Left lung (tissue), 14 donors: ENCODE results near the gene TAL1. TPM values are rescaled to one million over a fixed set of nuclear protein-coding genes. Genes with fewer than 3 reads are reported as not detected.
"Not testable (repeated sequence)": the region's sequence is repeated elsewhere in the genome, so short reads cannot be mapped to it uniquely, and the experiment has no call there.

Experiments used
- ATAC-seq: fragments of 200-7000 bp; cut with Tn5 transposase; one replicate; pipeline ENCODE4 v1.9.1; 2020; ENCODE audit warnings: moderate library complexity
- DNase-seq, 4 donors: peaks; one replicate each; pipeline ENCODE4 v3.0.0-alpha.2; 2013 to 2020
- H3K27ac ChIP-seq, 2 donors: fragments of 200-600 bp; sonication (generic) in 1 of 2; one replicate each; pipeline versions ENCODE4 v1.5.0 to v1.8.0; 2020 to 2021
- H3K27me3 ChIP-seq, 2 donors: fragments of 200-600 bp; sonication (generic) in 1 of 2; one replicate each; pipeline versions ENCODE4 v1.5.0 to v1.8.0; 2020 to 2021
- H3K36me3 ChIP-seq, 2 donors: fragments of 200-600 bp; sonication (generic) in 1 of 2; one replicate each; pipeline versions ENCODE4 v1.5.0 to v1.8.0; 2020 to 2021
- H3K4me1 ChIP-seq, 2 donors: fragments of 200-600 bp; one replicate each; pipeline ENCODE4 v1.8.0; 2021
- H3K4me3 ChIP-seq, 2 donors: fragments of 200-600 bp; sonication (generic) in 1 of 2; one replicate each; pipeline versions ENCODE4 v1.5.0 to v1.8.0; 2020 to 2021; ENCODE audit warnings: mild to moderate bottlenecking in 1 of 2
- H3K9me3 ChIP-seq, 2 donors: fragments of 200-600 bp; sonication (generic) in 1 of 2; one replicate each; pipeline versions ENCODE4 v1.5.0 to v1.8.0; 2020 to 2021
- CTCF ChIP-seq, 2 donors: fragments of 200-600 bp; sonication (generic) in 1 of 2; IDR thresholded peaks; one replicate each; pipeline versions ENCODE4 v1.5.0 to v1.8.0; 2021; ENCODE audit warnings: antibody characterized with exemption in 2 of 2
- intact Hi-C, 2 donors: fragments of 100-400 bp; cut with DNase I; formaldehyde crosslinking; loops; one replicate each; pipeline versions ENCODE4 v1.11.2 to v1.14.2; 2022
- long read RNA-seq, 12 donors: library from polyadenylated mRNA in 2 of 12; unstranded in 2 of 12; transcript quantifications; one replicate each; pipeline ENCODE4 v2.0.0 and lab custom pipeline, GENCODE V29; 2019 to 2026
- polyA plus RNA-seq, 6 donors: library from polyadenylated mRNA; unstranded; fragments of 120-200 nt; gene quantifications; one replicate each; pipeline ENCODE4 v1.2.1, GENCODE V29; 2013; ENCODE audit not compliant: insufficient read length in 6 of 6
- total RNA-seq, 2 donors: library from RNA; stranded (reverse); fragmentation: NEBNext Ultra II Directional; extraction: Animal tissue kit (Norgen Biotek cat#: 25700); gene quantifications; one replicate each; pipeline ENCODE4 v1.2.1, GENCODE V29; 2021
- donor health status: DM: no; HTN: yes; CAD: no.
- donor health status: DM: no; HTN: no; CAD: no.

Gene TAL1
- 1 to 10 TPM; 8.4 to 9.7 TPM for total RNA-seq
- 10 to 100 TPM in 3 of 6 donors, 1 to 10 TPM in 3; 8.6 to 13.3 (median 9.8) TPM for polyA plus RNA-seq
- long read RNA-seq, donor 1, full-length matches to known transcripts = 3 of 3 reads
- long read RNA-seq, donor 1, partial matches to known transcripts = 0 of 3 reads
- long read RNA-seq, donor 1, other reads (novel, unspliced or antisense) = 0 of 3 reads
- long read RNA-seq, donor 2 = 0 reads
- long read RNA-seq, donor 3 = 0 reads
- long read RNA-seq, donor 4, partial matches to known transcripts = 0 of 1 reads
- long read RNA-seq, donor 4, other reads (novel, unspliced or antisense) = 1 of 1 reads
- long read RNA-seq, donor 5 = 0 reads
- long read RNA-seq, donor 6, full-length matches to known transcripts = 2 of 2 reads
- long read RNA-seq, donor 6, partial matches to known transcripts = 0 of 2 reads
- long read RNA-seq, donor 6, other reads (novel, unspliced or antisense) = 0 of 2 reads
- long read RNA-seq, donor 7, full-length matches to known transcripts = 2 of 2 reads
- long read RNA-seq, donor 7, partial matches to known transcripts = 0 of 2 reads
- long read RNA-seq, donor 7, other reads (novel, unspliced or antisense) = 0 of 2 reads
- long read RNA-seq, donor 8, partial matches to known transcripts = 0 of 2 reads
- long read RNA-seq, donor 8, other reads (novel, unspliced or antisense) = 0 of 2 reads
- long read RNA-seq, donor 9 = 0 reads
- long read RNA-seq, donor 10, partial matches to known transcripts = 0 of 1 reads
- long read RNA-seq, donor 10, other reads (novel, unspliced or antisense) = 1 of 1 reads
- long read RNA-seq, donor 11, partial matches to known transcripts = 0 of 1 reads
- long read RNA-seq, donor 11, other reads (novel, unspliced or antisense) = 0 of 1 reads
- long read RNA-seq, donor 12 = 0 reads

- no peak for TF ChIP-seq CTCF (IDR thresholded peaks at IDR 0.05)
- H3K4me3 ChIP-seq = peak within 1 kb of the TSS; percentile 18 to 44
- peak within 1 kb of the TSS; percentile 70 to 79 for H3K27ac ChIP-seq
- no peaks in the 10 kb centered on the region for H3K36me3 ChIP-seq
- peaks cover 68 to 92% of the 10 kb centered on the region in 2 donors for H3K27me3 ChIP-seq
- peak; percentile 33 for ATAC-seq
- intact Hi-C loops = no loop called here
- no peaks in the 10 kb centered on the region for H3K9me3 ChIP-seq
- H3K4me1 ChIP-seq = peaks cover 0 to 32% of the 10 kb centered on the region in 2 donors
- no peak for DNase-seq
Observed at GRCh38 chr1:47232187-47232874, at the start of gene TAL1. TSS of gene TAL1 (minus strand) at chr1:47232225. CDS start at chr1:47225888, 6,337 bp downstream.

- peaks cover 0 to 10% of the 10 kb centered on the region in 2 donors for H3K36me3 ChIP-seq
- ATAC-seq = no peak
- intact Hi-C loops = no loop called here
- DNase-seq = no peak
- no peak overlapping the region for H3K4me3 ChIP-seq
- no peak for TF ChIP-seq CTCF (IDR thresholded peaks at IDR 0.05)
- H3K27me3 ChIP-seq = no peaks in the 10 kb centered on the region
- H3K9me3 ChIP-seq = no peaks in the 10 kb centered on the region
- H3K4me1 ChIP-seq = no peaks in the 10 kb centered on the region
- H3K27ac ChIP-seq = no peak overlapping the region
Observed at GRCh38 chr1:47280142-47280541, 48.1 kb upstream of the TAL1 start.

- no peak for TF ChIP-seq CTCF (IDR thresholded peaks at IDR 0.05)
Observed at GRCh38 chr1:47276850-47277249, 44.8 kb upstream of the TAL1 start.

GRCh38 chr1:47275811-47276210 lies 43.8 kb upstream of the TAL1 start:
- intact Hi-C loops, ATAC-seq: not testable (repeated sequence)
- peaks cover 0 to 14% of the 10 kb centered on the region in 2 donors for H3K36me3 ChIP-seq

More at GRCh38 chr1:47276850-47277249, 44.8 kb upstream of the TAL1 start:
- Histone ChIP-seq H3K27me3 (no peaks in the 10 kb centered on the region), H3K27ac (no peak overlapping the region), H3K4me1 (no peaks in the 10 kb centered on the region), H3K9me3 (no peaks in the 10 kb centered on the region), H3K36me3 (peaks cover 0 to 10% of the 10 kb centered on the region in 2 donors), H3K4me3 (no peak overlapping the region)
- intact Hi-C loops = no loop called here
- ATAC-seq (no peak), DNase-seq (no peak)

GRCh38 chr1:47265529-47265928 lies 33.5 kb upstream of the TAL1 start:
- H3K27ac ChIP-seq, H3K4me1 ChIP-seq, intact Hi-C loops, H3K9me3 ChIP-seq, H3K27me3 ChIP-seq, H3K4me3 ChIP-seq: not testable (repeated sequence)
- ATAC-seq (peak; percentile 82), DNase-seq (peak in 1 of 4 donors; percentile 57)
- peaks cover 0 to 12% of the 10 kb centered on the region in 2 donors for H3K36me3 ChIP-seq

More at GRCh38 chr1:47275811-47276210, 43.8 kb upstream of the TAL1 start:
- not testable (repeated sequence) for DNase-seq, H3K4me1 ChIP-seq, H3K4me3 ChIP-seq, H3K9me3 ChIP-seq, H3K27me3 ChIP-seq, H3K27ac ChIP-seq
